ENCODE data around the gene MRPL2. TPM values are rescaled to one million over a fixed set of nuclear protein-coding genes. Genes with fewer than 3 reads are reported as not detected.

MRPL2 gene
- total RNA-seq, 1 donor = 18.7 TPM

DNA sequence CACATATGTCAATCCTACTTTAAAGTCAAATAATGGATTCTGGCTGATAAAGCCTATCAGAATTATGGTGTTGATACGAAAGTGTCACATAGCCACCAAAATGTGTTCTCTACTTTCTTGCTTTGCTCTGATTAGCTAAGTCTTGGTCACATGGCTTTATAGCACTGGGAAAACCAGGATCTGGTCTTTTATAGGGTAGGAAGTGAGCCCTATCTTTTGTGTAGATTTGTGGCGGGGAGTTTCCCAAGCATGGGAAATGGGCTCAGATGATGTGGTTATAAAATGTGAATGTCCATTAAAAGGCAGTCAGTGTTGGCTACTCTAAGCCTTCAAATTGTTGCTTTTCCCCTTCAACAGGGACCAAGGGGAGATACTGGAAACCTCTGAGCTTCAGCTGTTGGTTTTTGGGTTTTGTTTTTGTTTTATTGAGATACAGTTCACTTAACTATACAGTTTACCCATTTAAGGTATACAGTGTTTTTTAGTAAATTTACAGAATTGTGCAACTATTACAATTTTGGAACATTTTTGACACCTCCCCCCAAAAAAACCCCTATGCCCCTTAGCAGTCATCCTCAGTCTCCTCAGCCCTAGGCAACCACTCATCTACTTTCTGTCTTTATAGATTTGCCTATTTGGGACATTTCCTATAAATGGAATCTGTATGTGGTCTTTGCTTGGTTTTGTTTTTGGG, 25.6 kb downstream of the MRPL2 start:
- no peak for DNase-seq (ENCODE audit: low read depth)
- TF ChIP-seq, protein P1, sequence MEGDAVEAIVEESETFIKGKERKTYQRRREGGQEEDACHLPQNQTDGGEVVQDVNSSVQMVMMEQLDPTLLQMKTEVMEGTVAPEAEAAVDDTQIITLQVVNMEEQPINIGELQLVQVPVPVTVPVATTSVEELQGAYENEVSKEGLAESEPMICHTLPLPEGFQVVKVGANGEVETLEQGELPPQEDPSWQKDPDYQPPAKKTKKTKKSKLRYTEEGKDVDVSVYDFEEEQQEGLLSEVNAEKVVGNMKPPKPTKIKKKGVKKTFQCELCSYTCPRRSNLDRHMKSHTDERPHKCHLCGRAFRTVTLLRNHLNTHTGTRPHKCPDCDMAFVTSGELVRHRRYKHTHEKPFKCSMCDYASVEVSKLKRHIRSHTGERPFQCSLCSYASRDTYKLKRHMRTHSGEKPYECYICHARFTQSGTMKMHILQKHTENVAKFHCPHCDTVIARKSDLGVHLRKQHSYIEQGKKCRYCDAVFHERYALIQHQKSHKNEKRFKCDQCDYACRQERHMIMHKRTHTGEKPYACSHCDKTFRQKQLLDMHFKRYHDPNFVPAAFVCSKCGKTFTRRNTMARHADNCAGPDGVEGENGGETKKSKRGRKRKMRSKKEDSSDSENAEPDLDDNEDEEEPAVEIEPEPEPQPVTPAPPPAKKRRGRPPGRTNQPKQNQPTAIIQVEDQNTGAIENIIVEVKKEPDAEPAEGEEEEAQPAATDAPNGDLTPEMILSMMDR (IDR thresholded peaks at IDR 0.05; ENCODE audit: insufficient read depth, low read length) = no peak

DNA sequence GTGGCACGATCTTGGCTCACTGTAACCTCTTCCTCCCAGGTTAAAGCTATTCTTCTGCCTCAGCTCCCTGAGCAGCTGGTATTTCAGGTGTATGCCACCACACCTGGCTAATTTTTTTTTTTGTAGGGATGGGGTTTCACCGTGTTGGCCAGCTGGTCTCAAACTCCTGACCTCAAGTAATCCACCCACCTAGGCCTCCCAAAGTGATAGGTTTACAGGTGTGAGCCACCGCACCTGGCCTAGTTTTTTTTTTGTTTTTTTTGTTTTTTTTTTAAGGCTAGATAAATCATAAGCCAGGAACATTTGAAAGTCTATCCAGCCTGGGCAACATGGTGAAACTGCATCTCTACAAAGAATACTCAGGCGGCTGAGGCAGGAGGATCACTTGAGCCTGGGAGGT, 26.9 kb downstream of the MRPL2 start:
- H3K4me3 ChIP-seq (ENCODE audit: low read depth, low read length) = no peak overlapping the region
- DNase-seq (ENCODE audit: low read depth) = no peak

More for the DNA sequence above, 25.6 kb downstream of the MRPL2 start:
- H3K4me3 ChIP-seq (ENCODE audit: low read depth, low read length) = no peak overlapping the region

DNA sequence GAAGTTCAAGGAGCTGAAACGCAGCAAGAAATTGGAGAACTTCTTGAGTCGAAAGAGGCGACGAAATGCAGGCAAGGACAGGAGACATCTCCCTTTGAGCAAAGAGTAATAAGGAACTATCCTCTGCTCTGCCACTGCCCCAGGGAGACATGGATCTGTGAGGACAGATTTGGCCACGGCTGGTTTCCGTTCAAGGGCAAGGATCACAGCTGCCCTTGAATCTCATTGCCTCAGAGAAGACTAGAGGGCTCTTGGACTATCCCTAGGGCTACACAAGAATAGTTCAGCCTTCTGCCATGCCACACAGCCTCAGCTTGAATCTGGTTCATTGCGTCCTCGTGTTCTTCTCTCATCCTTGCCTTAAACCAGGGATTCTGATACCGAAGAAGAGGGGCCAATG, 30.1 kb downstream of the MRPL2 start:
- H3K4me3 ChIP-seq (ENCODE audit: low read depth, low read length) = no peak overlapping the region
- TF ChIP-seq, protein P1 (IDR thresholded peaks at IDR 0.05; ENCODE audit: insufficient read depth, low read length) = no peak
- no peak for DNase-seq (ENCODE audit: low read depth)

More for the DNA sequence above, 26.9 kb downstream of the MRPL2 start:
- TF ChIP-seq, protein P1 (IDR thresholded peaks at IDR 0.05; ENCODE audit: insufficient read depth, low read length) = no peak

DNA sequence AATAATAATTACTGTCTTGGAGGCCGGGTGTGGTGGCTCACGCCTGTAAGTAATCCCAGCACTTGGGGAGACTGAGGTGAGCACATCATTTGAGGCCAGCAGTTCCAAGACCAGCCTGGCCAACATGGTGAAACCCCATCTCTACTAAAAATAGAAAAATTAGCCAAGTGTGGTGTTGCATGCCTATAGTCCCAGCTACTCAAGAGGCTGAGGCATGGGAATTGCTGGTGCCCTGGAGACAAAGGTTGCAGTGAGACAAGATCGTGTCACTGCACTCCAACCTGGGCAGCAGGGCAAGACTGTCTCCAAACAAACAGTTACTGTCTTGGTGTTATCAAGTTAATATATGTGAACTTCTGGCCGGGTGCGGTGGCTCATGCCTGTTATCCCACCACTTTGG, 32.9 kb downstream of the MRPL2 start:
- TF ChIP-seq, protein P1 (IDR thresholded peaks at IDR 0.05; ENCODE audit: insufficient read depth, low read length) = no peak
- no peak for DNase-seq (ENCODE audit: low read depth)
- no peak overlapping the region for H3K4me3 ChIP-seq (ENCODE audit: low read depth, low read length)

DNA sequence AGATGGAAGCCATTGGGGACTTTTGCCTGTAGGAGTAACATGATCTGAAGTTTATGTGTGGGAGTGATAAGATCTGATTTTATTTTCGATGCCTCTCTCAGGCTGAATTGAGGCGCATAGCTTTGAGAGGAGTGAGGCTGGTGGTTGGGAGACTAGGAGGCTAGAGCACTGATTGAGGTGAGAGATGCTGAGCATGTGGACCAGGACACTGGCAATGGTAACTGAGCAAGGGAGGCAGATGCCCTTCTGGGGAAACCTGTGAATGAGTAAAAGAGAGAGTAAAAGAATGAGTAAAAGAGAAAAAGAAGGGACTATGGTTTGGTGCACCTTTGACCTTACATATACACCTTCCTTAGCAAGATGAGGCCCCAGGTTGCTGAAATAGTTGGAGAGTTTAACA, 34.8 kb downstream of the MRPL2 start:
- DNase-seq (ENCODE audit: low read depth) = no peak
- H3K4me3 ChIP-seq (ENCODE audit: low read depth, low read length) = no peak overlapping the region
- TF ChIP-seq, protein P1 (IDR thresholded peaks at IDR 0.05; ENCODE audit: insufficient read depth, low read length) = no peak

DNA sequence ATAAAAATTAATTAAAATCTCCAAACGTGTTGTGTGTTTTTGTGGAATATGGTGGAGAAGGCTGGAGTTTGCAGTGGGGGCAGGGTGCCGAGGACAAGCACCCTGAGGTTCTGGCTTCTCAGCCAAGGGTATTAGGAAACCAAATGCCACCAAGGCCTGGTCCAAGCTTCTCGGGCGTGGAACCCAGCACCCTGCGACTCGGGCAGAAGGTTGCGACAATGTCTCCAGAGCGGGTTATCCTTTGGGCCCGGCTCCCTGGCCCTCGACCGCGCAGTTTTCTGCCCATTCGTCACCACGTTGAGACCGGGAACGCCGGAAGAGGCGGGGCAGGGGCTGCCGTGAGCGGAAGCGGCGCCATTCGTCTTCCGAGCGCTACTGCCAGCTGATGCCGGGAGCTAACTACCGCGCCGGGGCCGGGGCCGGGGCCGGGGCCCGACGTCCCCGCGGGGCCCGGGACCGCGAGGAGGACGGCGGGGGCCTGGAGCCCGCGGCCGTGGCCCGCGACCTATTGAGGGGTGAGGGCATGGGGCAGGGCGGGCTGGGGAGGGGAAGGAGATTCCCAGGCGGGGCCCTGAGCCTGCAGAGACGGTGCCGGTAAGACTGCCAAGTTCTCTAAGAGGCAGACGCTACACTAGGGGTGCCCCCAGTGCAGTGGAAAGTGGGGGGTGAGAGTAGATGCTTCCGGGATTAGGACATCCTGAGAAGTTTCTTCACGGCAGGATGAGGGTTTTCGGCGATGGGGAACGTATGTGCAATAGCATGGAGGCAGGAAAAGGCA, 37.8 kb downstream of the MRPL2 start, which contains the start of gene RRP36:
RRP36 (plus strand) TSS at position 354 of the 778 bp plus-strand sequence; CDS start at position 386, 32 bp downstream.
- TF ChIP-seq, protein P1 (IDR thresholded peaks at IDR 0.05; ENCODE audit: insufficient read depth, low read length) = no peak
- H3K4me3 ChIP-seq (ENCODE audit: low read depth, low read length) = peak within 1 kb of the TSS; percentile 98
- peak; percentile 56 for DNase-seq (ENCODE audit: low read depth)
